NCI-H446 (cell line): Measurements from ENCODE around the gene PFN3.
A peak's percentile ranks its signal among the peaks of the same experiment; 100 is the strongest.

Experiments used
- DNase-seq, 2 experiments: peaks; one replicate each; lab custom pipeline; 2025; lab: John Stamatoyannopoulos, UW

Gene PFN3, protein sequence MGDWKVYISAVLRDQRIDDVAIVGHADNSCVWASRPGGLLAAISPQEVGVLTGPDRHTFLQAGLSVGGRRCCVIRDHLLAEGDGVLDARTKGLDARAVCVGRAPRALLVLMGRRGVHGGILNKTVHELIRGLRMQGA

DNA sequence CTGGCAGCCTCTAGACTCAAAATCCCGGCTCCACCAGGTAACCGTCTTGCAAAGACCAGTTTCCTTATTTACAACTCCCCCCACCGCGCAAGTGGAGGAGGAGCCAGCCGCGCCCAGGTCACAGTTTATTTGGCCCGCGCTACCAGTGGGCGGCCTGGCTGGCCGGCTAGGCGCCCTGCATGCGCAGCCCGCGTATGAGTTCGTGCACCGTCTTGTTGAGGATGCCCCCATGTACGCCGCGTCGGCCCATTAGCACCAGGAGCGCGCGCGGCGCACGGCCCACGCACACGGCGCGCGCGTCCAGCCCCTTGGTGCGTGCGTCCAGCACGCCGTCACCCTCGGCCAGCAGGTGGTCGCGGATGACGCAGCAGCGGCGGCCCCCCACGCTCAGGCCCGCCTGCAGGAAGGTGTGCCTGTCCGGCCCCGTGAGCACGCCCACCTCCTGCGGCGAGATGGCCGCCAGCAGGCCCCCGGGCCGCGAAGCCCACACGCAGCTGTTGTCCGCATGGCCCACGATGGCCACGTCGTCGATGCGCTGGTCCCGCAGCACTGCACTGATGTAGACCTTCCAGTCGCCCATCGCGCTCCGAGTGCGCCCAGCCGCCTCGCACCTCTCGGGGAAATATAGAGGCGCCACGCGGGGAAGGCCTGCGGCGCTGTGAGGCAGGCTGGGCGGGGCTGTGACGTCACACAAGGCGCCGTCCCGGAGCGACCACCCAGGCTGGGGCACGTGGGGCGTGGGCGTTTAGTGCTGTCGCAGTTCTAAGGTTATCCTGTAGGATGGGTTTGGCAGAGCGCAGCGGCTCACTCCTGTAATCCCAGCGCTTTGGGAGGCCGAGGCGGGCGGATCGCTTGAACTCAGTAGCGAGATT lies at the start of gene PFN3:
PFN3 (minus strand) TSS at position 665 of the 872 bp plus-strand sequence; CDS start at position 580, 85 bp downstream.
- DNase-seq, result no peak

DNA sequence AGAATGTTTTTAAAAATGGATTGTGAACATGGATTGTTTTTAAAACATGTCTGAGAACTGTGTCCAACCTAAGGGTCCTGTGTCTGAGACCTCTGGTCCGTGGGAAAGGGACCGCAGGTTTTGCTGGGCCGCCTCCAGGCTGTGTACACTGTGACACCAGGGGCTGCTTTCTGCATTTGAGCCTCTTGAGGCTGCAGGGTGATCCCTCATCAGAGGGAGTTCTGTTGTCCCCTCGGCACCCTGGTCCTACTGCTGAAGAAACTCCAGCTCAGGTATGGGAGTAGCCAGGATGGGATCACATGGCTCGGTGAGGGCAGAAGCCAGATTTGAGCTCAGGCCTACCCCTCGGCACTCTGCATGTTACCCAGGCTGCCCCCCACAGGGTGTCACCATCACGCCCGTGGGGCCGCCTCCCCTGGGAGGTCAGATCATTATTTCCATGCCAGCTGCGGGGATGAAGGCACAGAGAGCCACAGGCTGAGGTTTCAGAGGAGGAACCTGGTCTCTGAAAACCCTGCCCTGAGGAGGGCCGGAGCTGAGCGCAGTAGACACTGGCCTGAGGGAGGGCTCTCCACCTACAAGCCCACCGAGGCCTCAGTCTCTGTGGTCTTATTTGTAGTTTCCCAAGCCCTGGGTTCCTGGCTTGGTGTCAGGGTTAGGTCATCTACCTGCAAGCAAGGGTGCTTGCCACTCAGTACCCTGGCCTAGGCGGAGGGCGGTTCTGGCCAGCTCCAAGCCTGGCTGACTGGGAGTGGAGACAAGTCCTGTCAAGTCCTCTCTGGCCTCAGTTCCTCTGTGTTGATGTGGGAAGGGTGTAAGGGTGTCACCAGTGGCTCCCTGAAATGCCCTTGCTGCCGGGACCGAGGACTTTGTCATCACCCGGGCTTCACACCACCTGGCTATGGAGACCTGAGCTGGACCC lies 48.9 kb upstream of the PFN3 start:
- DNase-seq, result no peak

DNA sequence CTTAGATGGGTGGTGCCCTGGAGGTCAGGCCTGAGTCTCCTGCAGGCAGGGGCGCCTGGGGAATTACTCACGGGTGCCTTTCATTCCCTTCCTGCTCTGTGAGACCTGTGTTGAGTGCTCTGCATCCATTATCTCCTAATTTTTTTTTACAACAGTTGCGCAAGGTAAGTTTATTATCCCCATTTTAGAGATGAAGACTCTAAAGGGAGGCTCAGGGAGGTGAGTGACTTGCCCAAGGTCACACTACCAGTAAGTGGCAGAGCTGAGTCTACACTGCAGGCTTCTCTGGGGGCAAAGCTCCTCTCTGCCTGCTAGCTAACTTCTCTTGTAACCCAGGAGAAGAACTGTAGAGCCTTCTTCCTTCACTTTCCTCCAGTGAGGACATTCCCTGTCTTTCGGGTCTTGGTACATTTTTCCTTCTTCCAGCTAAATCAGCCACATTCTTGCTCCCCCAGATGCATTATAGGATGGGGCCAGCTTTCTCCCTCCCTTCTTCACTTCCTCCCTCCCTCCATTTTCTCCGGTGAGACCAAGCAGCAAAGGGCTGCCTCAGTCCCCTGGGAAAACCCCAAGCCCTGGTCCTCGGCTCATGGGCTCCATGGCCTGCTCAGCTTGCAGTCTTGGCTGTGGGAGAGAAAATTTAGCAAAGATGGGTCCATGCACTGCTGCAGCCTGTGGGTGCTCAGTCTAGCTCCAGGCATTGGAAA lies 47.9 kb upstream of the PFN3 start:
- DNase-seq, result no peak

DNA sequence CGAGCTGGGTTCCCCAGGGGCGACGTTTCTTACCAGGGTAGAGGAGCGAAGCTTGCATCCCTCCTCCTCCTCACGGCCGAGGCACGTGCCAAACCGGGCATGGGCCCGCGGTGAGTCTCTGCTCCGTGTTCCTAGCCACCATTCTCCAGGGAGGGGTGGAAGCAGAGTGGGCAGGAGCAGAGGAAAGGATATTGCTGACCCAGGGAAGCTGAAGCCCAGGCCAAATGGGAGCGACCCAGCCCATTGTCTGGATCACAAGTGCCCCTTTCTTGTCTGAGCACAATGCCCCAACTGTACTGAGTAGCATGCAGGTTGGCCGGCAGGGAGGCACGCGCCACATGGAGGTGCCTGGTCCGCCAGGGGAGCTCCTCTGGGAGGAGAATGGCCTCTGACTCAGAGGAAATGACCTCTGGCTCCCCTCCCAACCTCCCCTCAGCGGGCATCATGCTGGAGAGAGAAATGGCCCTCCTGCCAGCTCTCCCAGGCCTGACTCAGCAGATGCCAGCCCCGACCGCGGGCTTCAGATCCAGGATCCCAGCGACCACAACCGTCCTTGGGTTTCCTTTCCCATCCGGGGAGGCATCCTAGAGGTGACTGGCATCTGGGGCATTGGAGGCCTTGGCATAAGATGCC lies 47.3 kb upstream of the PFN3 start:
- DNase-seq, result peak in 1 of 2 experiments; percentile 41

GRCh38 chr5:177447066-177447610 lies 46.7 kb upstream of the PFN3 start:
- peak in 1 of 2 experiments; percentile 72 for DNase-seq

DNA sequence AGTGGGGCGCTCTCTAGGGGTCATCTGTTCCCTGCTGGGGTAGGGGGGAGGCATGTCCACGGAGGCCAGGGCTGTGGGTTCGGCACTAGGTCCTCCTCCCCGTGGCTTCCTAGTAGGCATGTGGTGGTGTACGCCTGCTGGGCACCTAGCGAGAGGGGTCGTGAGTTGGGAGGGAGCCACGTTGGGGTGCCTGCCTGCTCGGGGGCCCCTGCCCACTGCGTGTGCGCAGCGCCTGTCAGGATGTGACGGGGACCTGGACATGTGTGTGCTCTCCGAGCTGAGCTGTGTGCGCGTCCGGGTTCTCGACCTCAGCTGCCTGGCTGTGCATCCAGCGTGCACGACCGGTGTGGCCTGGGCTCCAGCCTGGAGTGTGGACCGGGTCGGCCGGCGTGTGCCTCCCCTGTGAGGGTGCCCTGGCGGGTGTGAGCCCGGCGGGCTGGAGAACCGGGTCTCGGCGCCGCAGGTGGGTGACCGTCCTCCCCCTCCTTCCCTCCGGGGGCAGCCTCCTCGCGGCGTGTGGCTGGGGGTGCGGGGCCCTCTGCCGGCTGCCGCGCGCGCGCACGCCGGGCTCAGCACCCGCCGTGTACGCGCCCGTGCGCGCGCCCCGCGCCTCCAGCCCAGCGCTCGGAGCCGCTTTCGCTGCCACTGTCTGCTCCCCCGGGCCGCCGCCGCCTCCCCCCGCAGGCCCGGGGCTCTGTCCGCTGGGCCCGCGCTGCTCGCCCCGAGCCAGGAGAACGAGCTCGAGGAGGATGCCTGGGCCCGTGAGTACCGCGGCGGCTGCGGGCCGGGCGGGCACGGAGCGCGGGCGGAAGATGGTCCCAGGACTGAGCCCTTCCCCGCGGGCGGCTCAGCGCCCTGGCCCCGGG lies 46.0 kb upstream of the PFN3 start, which contains the start of gene PRR7:
PRR7 (plus strand) TSS at position 615 of the 866 bp plus-strand sequence. CDS start 8,254 bp downstream, outside the sequence.
- DNase-seq, result peak; percentile 29 to 68

- no peak for DNase-seq
Observed at GRCh38 chr5:177445917-177446199, 45.4 kb upstream of the PFN3 start.

- DNase-seq, result no peak
Observed at GRCh38 chr5:177445052-177445916, 44.8 kb upstream of the PFN3 start.

- DNase-seq, result no peak
Observed at GRCh38 chr5:177444106-177445051, 43.9 kb upstream of the PFN3 start.

- no peak for DNase-seq
Observed at GRCh38 chr5:177443144-177443983, 42.9 kb upstream of the PFN3 start.

DNA sequence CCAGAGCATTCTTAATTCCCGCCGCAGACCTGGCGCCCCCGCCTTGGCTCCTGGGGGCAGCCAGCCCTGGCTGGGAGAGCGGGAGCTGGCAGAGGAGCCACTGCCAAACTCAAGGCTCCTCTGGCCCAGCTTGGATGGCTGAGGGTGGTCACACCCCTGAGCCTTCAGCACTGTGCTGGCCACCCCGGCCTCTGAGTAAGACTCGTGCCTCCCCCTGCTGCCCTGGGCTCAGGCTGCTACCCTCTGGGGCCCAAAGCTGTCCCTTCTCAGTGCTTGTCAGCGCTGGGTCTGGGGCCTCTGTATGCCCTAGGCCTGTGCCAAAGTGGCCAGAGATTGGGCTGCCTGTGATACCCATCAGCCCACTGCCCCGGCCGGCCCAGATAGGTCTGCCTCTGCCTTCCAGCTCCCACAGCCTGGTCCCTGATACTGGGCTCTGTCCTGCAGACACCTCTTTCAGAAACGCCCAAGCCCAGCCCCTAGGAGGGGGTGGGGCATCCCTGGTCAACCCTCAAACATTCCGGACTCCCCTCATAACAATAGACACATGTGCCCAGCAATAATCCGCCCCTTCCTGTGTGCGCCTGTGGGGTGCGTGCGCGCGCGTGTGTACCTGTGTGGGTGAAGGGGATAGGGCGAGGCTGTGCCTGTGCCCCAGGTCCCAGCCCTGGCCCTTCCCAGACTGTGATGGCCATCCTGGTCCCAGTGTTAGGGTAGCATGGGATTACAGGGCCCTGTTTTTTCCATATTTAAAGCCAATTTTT lies 41.8 kb upstream of the PFN3 start:
- no peak for DNase-seq

DNA sequence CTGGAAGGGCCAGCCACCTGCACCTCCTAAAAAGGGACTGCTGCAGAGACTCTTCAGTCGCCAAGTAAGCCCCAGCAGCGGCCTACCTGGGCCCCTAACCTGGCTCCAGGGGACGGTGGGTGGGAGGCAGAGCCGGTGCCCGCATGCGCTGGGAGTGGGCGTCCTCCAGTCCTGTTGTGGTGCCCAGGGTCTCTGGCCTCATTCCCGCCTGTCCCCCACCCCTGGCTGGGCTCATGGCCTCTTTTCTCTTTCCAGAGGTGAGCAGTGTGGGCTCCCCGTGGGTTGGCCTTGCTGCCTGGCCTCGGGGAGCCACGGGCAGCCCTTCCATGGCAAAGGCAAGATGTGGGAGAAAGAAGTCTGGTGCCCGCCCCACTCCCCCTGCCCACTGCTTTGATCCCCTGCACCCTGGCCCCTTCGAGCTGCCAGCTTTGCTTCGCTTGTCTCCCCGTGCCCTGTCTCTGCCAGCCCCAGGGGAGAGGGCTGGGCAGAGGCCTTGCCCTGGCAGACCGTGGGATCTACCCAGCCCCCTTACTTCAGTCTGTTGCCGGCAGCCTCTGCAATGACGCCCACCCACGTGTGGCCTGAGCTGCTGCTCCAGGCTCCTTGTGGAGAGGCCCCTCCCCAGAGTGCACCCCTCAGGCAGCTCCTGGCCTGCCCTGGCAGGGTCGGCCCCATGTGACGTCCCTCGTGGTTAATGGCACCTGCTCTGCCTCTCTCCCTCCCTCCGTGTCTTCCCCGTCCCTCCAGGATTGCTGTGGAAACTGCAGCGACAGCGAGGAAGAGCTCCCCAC lies 40.7 kb upstream of the PFN3 start:
- DNase-seq, result no peak

- no peak for DNase-seq
Observed at GRCh38 chr5:177440211-177440989, 39.9 kb upstream of the PFN3 start.

- DNase-seq, result no peak
Observed at GRCh38 chr5:177439518-177440053, 39.1 kb upstream of the PFN3 start.
